Uterus (tissue), 4 donors: ENCODE data around the gene UNC45B. TPM values are rescaled to one million over a fixed set of nuclear protein-coding genes. Genes with fewer than 3 reads are reported as not detected.

Experiments used
- DNase-seq, 2 donors: peaks; one replicate each; pipeline ENCODE4 v3.0.0-alpha.2; 2019 to 2020
- H3K27ac ChIP-seq, 2 donors: fragments of 200-600 bp; sonication (generic); 1 replicate in 1 of 2; 2 replicates in 1 of 2; pipeline ENCODE4 v1.5.1; 2016 to 2018
- H3K27me3 ChIP-seq, 2 donors: fragments of 200-600 bp; sonication (generic); one replicate each; pipeline ENCODE4 v1.5.1; 2018 to 2019; ENCODE audit warnings: control low read depth in 1 of 2
- H3K36me3 ChIP-seq, 2 donors: fragments of 200-600 bp; sonication (generic); one replicate each; pipeline ENCODE4 v1.5.1; 2019; ENCODE audit warnings: control low read depth in 1 of 2
- H3K4me1 ChIP-seq, 2 donors: fragments of 200-600 bp; sonication (generic); one replicate each; pipeline ENCODE4 v1.5.1; 2018 to 2019; ENCODE audit warnings: control low read depth in 1 of 2
- H3K4me3 ChIP-seq, 2 donors: fragments of 200-600 bp; sonication (generic); 1 replicate in 1 of 2; 2 replicates in 1 of 2; pipeline ENCODE4 v1.5.1; 2018 to 2019; ENCODE audit warnings: mild to moderate bottlenecking in 1 of 2
- H3K9me3 ChIP-seq, 2 donors: fragments of 200-600 bp; sonication (generic); one replicate each; pipeline ENCODE4 v1.5.1; 2019; ENCODE audit warnings: control low read depth in 1 of 2
- POLR2A ChIP-seq, 2 donors: fragments of 450-650 bp; IDR thresholded peaks; one replicate each; pipeline ENCODE4 v1.6.1; 2016; ENCODE audit warnings: antibody characterized with exemption in 2 of 2, mild to moderate bottlenecking in 1 of 2, moderate library complexity in 1 of 2
- intact Hi-C: fragments of 100-400 bp; cut with DNase I; formaldehyde crosslinking; loops from one replicate; pipeline ENCODE4 v1.15.1; 2023; ENCODE audit warnings: low total_unique reads
- total RNA-seq, 4 donors: library from RNA; depleted of rRNA in 3 of 4; stranded (reverse); fragments of >200 nt in 3 of 4; gene quantifications; one replicate each; pipeline versions ENCODE4 v1.1.0 to v1.2.4, GENCODE V29; 2014 to 2023
- TF ChIP-seq, protein P1 (sequence below), 4 experiments: fragments of 200-600 bp in 2 of 4; fragments of 450-650 bp in 2 of 4; sonication (generic) in 2 of 4; IDR thresholded peaks; one replicate each; pipeline ENCODE4 v1.5.1; 2016 to 2019; ENCODE audit warnings: antibody characterized with exemption in 4 of 4, mild to moderate bottlenecking in 2 of 4, moderate library complexity in 1 of 4
- donor health status: DM: yes; HTN: yes; CAD: no.

Gene UNC45B
- total RNA-seq, 4 donors from 2014 or later: 0.21 to 0.55 TPM; not detected in 2

DNA sequence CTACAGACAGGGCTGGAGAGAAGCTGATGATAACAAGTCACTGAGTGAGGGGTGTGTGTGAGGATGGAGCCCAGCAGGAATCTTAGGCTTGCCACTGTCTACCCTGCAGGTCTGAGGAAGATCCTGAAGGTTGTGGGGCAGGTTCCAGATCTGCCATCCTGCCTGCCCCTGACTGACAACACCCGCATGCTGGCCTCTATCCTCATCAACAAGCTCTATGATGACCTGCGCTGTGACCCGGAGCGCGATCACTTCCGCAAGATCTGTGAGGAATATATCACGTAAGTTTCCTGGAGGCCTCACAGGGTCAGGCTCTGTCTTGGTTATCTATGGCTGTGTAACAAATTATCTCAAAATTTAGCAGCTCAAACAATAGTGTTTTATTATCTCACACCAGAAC is 16.3 kb downstream of the UNC45B start:
- no peaks in the 10 kb centered on the region for H3K27me3 ChIP-seq
- no peak overlapping the region for H3K4me3 ChIP-seq
- H3K4me1 ChIP-seq: no peaks in the 10 kb centered on the region
- no peaks in the 10 kb centered on the region for H3K36me3 ChIP-seq
- no peak overlapping the region for H3K27ac ChIP-seq
- no peaks in the 10 kb centered on the region for H3K9me3 ChIP-seq
- TF ChIP-seq, protein P1, sequence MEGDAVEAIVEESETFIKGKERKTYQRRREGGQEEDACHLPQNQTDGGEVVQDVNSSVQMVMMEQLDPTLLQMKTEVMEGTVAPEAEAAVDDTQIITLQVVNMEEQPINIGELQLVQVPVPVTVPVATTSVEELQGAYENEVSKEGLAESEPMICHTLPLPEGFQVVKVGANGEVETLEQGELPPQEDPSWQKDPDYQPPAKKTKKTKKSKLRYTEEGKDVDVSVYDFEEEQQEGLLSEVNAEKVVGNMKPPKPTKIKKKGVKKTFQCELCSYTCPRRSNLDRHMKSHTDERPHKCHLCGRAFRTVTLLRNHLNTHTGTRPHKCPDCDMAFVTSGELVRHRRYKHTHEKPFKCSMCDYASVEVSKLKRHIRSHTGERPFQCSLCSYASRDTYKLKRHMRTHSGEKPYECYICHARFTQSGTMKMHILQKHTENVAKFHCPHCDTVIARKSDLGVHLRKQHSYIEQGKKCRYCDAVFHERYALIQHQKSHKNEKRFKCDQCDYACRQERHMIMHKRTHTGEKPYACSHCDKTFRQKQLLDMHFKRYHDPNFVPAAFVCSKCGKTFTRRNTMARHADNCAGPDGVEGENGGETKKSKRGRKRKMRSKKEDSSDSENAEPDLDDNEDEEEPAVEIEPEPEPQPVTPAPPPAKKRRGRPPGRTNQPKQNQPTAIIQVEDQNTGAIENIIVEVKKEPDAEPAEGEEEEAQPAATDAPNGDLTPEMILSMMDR (IDR thresholded peaks at IDR 0.05): no peak
- no peak for TF ChIP-seq POLR2A (IDR thresholded peaks at IDR 0.05)
- no peak for DNase-seq
- intact Hi-C loops: no loop called here

DNA sequence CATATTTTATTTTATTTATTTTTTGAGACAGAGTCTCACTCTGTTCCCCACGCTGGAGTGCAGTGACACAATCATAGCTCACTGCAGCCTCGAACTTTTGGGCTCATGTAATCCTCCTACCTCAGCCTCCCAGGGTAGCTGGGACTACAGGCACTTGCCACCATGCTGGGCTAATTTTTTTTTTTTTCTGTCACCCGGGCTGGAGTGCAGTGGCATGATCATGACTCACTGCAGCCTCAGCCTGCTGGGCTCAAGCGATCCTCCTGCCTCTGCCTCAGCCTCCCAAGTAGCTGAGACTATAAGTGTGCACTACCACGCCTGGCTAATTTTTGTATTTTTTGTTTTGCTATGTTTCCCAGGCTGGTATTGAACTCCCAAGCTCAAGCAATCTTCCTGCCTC is 17.1 kb downstream of the UNC45B start:
- H3K9me3 ChIP-seq: no peaks in the 10 kb centered on the region
- no peak for DNase-seq
- TF ChIP-seq, protein P1 (IDR thresholded peaks at IDR 0.05): no peak
- TF ChIP-seq POLR2A (IDR thresholded peaks at IDR 0.05): no peak
- no peaks in the 10 kb centered on the region for H3K27me3 ChIP-seq
- no peaks in the 10 kb centered on the region for H3K36me3 ChIP-seq
- H3K4me3 ChIP-seq: no peak overlapping the region
- no peak overlapping the region for H3K27ac ChIP-seq
- intact Hi-C loops: no loop called here
- no peaks in the 10 kb centered on the region for H3K4me1 ChIP-seq

DNA sequence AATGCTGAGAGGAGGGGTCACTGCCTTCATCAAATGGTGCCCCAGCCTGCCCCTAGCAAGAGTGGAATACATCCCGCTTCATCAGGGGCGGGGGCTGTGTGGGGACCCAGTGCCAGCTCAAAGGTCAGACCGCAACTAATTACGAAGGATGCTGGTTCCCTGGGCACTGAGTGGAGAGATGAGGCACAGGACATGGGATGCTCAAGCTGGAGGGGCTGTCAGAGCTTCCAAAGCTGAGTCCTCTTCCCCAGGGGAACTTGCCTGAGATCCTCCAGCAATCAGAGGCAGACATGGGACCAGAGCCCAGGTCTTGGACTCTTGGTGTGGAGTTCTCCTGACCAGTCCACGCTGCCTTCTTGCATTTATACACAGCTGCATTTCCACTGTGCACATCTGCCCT is 18.9 kb downstream of the UNC45B start:
- no peaks in the 10 kb centered on the region for H3K27me3 ChIP-seq
- no peak for DNase-seq
- intact Hi-C loops: no loop called here
- no peaks in the 10 kb centered on the region for H3K36me3 ChIP-seq
- no peaks in the 10 kb centered on the region for H3K9me3 ChIP-seq
- TF ChIP-seq, protein P1 (IDR thresholded peaks at IDR 0.05): no peak
- TF ChIP-seq POLR2A (IDR thresholded peaks at IDR 0.05): no peak
- H3K4me3 ChIP-seq: no peak overlapping the region
- H3K27ac ChIP-seq: no peak overlapping the region
- H3K4me1 ChIP-seq: no peaks in the 10 kb centered on the region

DNA sequence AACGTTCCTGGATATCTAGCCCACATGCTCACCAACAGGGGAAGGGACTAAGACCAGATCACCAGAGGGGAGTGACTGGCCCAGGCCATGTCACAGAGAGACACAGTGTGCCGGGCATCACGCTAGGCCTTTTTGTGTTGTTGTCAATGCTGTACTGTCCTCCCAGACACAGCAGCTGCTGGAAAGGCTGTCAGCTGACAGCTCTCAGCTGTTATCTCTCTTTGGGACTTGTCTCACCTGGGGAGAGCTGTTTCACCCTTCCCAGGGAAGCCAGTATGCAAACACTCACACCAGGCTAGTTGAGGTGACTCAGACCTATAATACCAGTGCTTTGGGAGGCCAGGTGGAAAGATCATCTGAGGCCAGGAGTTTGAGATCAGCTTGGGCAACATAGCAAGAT is 19.4 kb downstream of the UNC45B start:
- Histone ChIP-seq H3K27me3 (no peaks in the 10 kb centered on the region), H3K4me3 (no peak overlapping the region), H3K27ac (no peak overlapping the region), H3K9me3 (no peaks in the 10 kb centered on the region), H3K36me3 (no peaks in the 10 kb centered on the region), H3K4me1 (no peaks in the 10 kb centered on the region)
- DNase-seq: no peak
- no peak for TF ChIP-seq POLR2A (IDR thresholded peaks at IDR 0.05)
- TF ChIP-seq, protein P1 (IDR thresholded peaks at IDR 0.05): no peak
- intact Hi-C loops: no loop called here

DNA sequence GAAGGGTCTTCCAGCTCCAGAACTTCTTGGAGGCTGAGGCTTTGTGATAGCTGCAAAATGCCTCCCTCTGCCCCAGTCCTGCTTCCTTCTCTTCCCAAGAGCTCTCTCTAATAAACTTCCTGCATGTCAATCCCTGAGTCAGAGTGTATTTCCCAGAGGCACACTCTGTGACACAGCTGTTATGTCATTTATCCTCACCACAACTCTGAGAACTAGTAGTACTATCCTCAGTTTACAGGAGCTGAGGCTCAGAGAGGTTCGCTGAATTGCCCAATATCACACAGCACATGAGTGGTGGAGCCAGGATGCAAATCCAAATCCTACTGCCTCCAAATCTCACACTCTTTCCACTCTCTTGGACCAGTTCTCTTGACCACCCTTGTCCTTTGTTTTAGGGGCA is 20.0 kb downstream of the UNC45B start:
- H3K36me3 ChIP-seq: no peaks in the 10 kb centered on the region
- no peak overlapping the region for H3K4me3 ChIP-seq
- no peaks in the 10 kb centered on the region for H3K9me3 ChIP-seq
- H3K4me1 ChIP-seq: no peaks in the 10 kb centered on the region
- H3K27ac ChIP-seq: no peak overlapping the region
- TF ChIP-seq POLR2A (IDR thresholded peaks at IDR 0.05): no peak
- TF ChIP-seq, protein P1 (IDR thresholded peaks at IDR 0.05): no peak
- no peak for DNase-seq
- intact Hi-C loops: no loop called here
- H3K27me3 ChIP-seq: no peaks in the 10 kb centered on the region
